Activated CD4-positive, alpha-beta memory T cell treated with anti-CD3 and anti-CD28 coated beads for 36 hours (primary cell): Measurements from ENCODE around the gene UVSSA. TPM values are rescaled to one million over a fixed set of nuclear protein-coding genes. Genes with fewer than 3 reads are reported as not detected.

Source experiments
- CTCF ChIA-PET: fragments of 350-600 bp; sonication (Branson Sonifier 250); formaldehyde crosslinking; loops from one replicate; lab custom pipeline; 2021; ENCODE audit warnings: antibody characterized with exemption, inconsistent platforms; lab: Charles Lee
- POLR2A ChIA-PET: fragments of 350-600 bp; sonication (Branson Sonifier 250); formaldehyde crosslinking; loops from one replicate; lab custom pipeline; 2021; ENCODE audit warnings: antibody characterized with exemption; lab: Charles Lee
- DNase-seq: peaks from one replicate; pipeline ENCODE4 v3.0.0-alpha.2; 2020
- H3K27ac Mint-ChIP-seq: one replicate; pipeline ENCODE4 v1.8.0; 2021; ENCODE audit warnings: mixed read lengths
- H3K27me3 Mint-ChIP-seq: one replicate; pipeline ENCODE4 v1.8.0; 2021; ENCODE audit warnings: mixed read lengths
- H3K36me3 Mint-ChIP-seq: one replicate; pipeline ENCODE4 v1.8.0; 2021; ENCODE audit warnings: mixed read lengths
- H3K4me1 Mint-ChIP-seq: one replicate; pipeline ENCODE4 v1.8.0; 2021; ENCODE audit warnings: low read depth, mixed read lengths
- H3K4me3 Mint-ChIP-seq: one replicate; pipeline ENCODE4 v1.8.0; 2021; ENCODE audit warnings: mild to moderate bottlenecking, mixed read lengths
- H3K9me3 Mint-ChIP-seq: one replicate; pipeline ENCODE4 v1.8.0; 2021; ENCODE audit warnings: mixed read lengths
- intact Hi-C: fragments of 100-400 bp; cut with micrococcal nuclease; formaldehyde crosslinking; loops from one replicate; pipeline ENCODE4 v1.15.1; 2023
- total RNA-seq, 2 experiments: library from RNA; stranded (reverse); gene quantifications; one replicate each; pipeline ENCODE4 v1.2.3, GENCODE V29; 2021

UVSSA gene
- total RNA-seq, 2 experiments from 2014 or later = 20.2 to 21.5 TPM

DNA sequence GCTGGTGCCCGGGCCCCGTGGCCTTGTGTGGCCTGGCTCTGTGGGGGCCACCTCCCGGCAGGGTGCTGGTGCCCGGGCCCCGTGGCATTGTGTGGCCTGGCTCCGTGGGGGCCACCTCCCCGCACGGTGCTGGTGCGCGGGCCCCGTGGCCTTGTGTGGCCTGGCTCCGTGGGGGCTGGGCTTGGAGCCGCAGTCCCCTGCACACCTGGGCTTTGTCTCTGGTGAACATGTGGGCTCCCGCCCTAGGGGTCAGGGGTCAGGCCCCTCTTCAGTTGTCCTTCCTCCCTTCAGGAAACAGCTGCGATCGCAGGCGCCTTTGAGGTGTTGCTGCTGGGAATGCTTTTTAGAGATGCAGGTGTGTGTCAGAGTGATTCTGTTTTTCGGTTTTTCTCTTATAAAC, 17.2 kb downstream of the UVSSA start:
- Mint-ChIP-seq H3K27me3 (no peaks in the 10 kb centered on the region), H3K27ac (no peak overlapping the region), H3K9me3 (no peaks in the 10 kb centered on the region), H3K36me3 (no peaks in the 10 kb centered on the region), H3K4me3 (no peak overlapping the region), H3K4me1 (no peaks in the 10 kb centered on the region)
- ChIA-PET CTCF (interaction anchor here (1.2 kb wide), 1 partner anchor 10 kb away, joined by 4 read pairs; no protein-coding TSS in a partner anchor), POLR2A (no interaction called here)
- intact Hi-C loops = no loop called here
- DNase-seq = no peak

DNA sequence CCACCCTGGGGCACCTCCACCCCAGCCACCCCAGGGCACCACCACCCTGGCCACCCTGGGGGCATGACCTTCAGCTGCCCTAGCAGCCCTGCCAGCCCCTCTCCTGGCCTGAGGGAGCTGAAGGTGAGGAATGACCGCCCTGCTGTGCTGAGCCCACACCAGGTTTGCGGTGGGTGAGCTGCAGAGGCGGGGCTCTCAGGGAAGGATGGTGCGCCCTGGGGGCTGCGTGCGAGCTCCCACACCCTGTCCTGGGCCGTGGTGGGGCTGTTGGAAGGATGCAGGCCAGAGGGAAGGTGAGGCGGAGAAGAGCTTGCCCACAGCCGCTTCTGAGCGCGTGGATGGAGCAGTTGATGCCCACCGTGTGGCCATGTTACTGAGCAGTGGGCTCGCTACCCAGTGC, 17.7 kb downstream of the UVSSA start:
- H3K27ac Mint-ChIP-seq = no peak overlapping the region
- CTCF ChIA-PET = interaction anchor here (1.2 kb wide), 1 partner anchor 10 kb away, joined by 4 read pairs; no protein-coding TSS in a partner anchor
- H3K4me1 Mint-ChIP-seq = no peaks in the 10 kb centered on the region
- intact Hi-C loops = no loop called here
- no peaks in the 10 kb centered on the region for H3K9me3 Mint-ChIP-seq
- no peaks in the 10 kb centered on the region for H3K36me3 Mint-ChIP-seq
- DNase-seq = no peak
- H3K4me3 Mint-ChIP-seq = no peak overlapping the region
- no peaks in the 10 kb centered on the region for H3K27me3 Mint-ChIP-seq
- POLR2A ChIA-PET = no interaction called here

DNA sequence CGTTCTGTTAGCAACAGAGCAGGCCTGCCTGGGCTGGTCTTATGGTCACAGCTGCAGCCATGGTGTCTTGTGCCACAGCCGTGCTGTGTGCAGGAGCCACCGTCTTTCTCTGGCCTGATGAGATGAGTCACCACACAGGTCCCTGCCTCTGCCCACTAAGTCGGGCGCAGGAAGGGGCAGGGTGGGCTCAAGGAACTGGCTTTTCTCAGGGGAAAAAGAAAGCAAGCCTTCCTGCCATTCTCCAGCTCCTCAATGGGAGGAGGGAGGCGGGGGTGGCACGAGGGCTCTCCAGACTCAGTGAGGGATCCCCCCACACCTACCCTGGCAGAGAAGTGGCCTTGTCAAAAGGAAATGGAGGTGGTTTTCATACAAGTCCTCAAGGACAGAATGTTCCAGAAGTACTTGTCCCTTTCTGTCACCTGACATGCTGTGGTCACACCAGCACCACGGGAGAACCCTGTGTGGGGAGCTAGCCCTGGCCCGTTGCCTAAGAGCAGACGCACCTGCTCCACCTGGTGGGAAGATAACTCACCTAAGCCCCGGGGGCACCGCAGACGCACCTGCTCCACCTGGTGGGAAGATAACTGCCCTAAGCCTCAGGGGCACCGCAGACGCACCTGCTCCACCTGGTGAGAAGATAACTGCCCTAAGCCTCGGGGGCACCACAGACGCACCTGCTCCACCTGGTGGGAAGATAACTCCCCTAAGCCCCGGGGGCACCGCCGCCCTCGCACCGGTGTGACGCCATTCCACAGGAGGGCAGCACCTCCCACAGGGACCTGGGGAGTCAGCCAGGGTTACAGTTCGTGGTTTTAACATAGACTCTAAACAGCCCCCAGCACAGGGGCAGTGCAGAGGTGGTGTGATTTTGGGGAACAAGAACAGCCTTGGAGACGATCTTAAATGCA, 18.5 kb downstream of the UVSSA start:
- intact Hi-C loops = no loop called here
- no peak overlapping the region for H3K27ac Mint-ChIP-seq
- no peak for DNase-seq
- H3K9me3 Mint-ChIP-seq = no peaks in the 10 kb centered on the region
- H3K36me3 Mint-ChIP-seq = no peaks in the 10 kb centered on the region
- H3K4me3 Mint-ChIP-seq = no peak overlapping the region
- no peaks in the 10 kb centered on the region for H3K4me1 Mint-ChIP-seq
- CTCF ChIA-PET = interaction anchor here (1.2 kb wide), 1 partner anchor 11 kb away, joined by 4 read pairs; no protein-coding TSS in a partner anchor
- H3K27me3 Mint-ChIP-seq = no peaks in the 10 kb centered on the region
- POLR2A ChIA-PET = no interaction called here

GRCh38 chr4:1366371-1367229, 19.6 kb downstream of the UVSSA start:
- DNase-seq = no peak
- Mint-ChIP-seq H3K36me3 (peaks cover 7% of the 10 kb centered on the region), H3K4me3 (no peak overlapping the region), H3K9me3 (no peaks in the 10 kb centered on the region), H3K4me1 (no peaks in the 10 kb centered on the region), H3K27me3 (no peaks in the 10 kb centered on the region), H3K27ac (no peak overlapping the region)
- ChIA-PET POLR2A (no interaction called here), CTCF (no interaction called here)
- intact Hi-C loops = no loop called here

DNA sequence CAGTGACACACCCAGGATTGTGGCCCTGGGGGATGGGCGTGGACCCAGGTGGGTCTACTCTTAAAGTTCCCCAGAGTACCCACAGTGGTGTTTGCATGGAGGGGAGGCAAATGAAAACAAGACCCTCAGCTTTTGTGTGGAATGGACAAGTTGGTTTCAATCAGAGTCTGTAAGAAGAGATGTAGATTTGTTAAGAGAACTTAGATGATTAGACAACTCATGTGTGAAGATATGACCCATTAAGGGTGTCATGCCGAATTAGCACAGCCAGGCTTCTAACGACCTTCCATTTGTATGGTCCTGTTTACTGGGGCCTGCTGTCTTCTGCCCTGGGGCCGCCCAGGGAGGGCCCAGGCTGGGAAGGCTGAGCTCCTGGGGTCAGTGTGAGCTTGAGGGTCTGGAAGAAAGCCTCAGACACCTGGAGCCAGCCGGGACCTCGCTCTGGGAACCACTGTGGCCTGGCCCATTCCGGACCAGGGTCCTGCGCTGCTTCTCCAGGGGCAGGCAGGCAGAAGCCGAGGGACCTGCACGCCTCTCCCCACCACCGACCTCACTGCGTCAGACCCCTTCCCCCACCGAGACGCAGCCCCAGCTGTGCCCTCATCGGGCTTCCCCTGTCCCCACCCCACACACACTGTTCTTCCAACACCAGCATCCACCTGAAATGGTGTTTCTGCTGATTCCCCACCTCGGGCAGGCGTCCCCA, 20.4 kb downstream of the UVSSA start:
- Mint-ChIP-seq H3K4me1 (no peaks in the 10 kb centered on the region), H3K9me3 (no peaks in the 10 kb centered on the region), H3K27me3 (no peaks in the 10 kb centered on the region), H3K4me3 (no peak overlapping the region), H3K27ac (no peak overlapping the region), H3K36me3 (peaks cover 11% of the 10 kb centered on the region)
- POLR2A ChIA-PET = no interaction called here
- no peak for DNase-seq
- CTCF ChIA-PET = no interaction called here
- intact Hi-C loops = no loop called here

DNA sequence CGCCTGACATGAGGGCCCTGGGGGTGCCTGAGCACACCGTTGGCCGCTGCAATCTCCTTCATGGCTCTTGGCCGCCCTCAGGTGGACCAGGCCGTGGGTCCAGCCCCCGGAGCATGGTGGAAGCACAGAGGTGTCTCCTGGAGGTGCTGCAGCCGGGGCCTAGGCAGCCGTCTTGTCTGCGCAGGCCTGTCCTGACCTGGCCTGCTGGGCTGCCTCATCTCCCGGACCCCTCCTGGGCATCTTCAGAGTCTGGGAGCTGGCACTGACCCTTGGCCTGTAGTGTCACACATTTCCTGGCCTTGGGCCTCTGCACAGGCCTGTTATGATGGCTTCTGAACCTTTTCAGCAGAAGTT, 20.9 kb downstream of the UVSSA start:
- Mint-ChIP-seq H3K4me1 (no peaks in the 10 kb centered on the region), H3K27me3 (no peaks in the 10 kb centered on the region), H3K4me3 (no peak overlapping the region), H3K9me3 (no peaks in the 10 kb centered on the region), H3K27ac (no peak overlapping the region), H3K36me3 (peaks cover 13% of the 10 kb centered on the region)
- ChIA-PET CTCF (no interaction called here), POLR2A (no interaction called here)
- intact Hi-C loops = no loop called here
- no peak for DNase-seq

- peaks cover 13% of the 10 kb centered on the region for H3K36me3 Mint-ChIP-seq
- no peak overlapping the region for H3K4me3 Mint-ChIP-seq
- no peak for DNase-seq
- H3K4me1 Mint-ChIP-seq = no peaks in the 10 kb centered on the region
- CTCF ChIA-PET = no interaction called here
- H3K9me3 Mint-ChIP-seq = no peaks in the 10 kb centered on the region
- POLR2A ChIA-PET = no interaction called here
- intact Hi-C loops = no loop called here
- H3K27ac Mint-ChIP-seq = no peak overlapping the region
- H3K27me3 Mint-ChIP-seq = no peaks in the 10 kb centered on the region
Measured at GRCh38 chr4:1368421-1369090, 21.5 kb downstream of the UVSSA start.

GRCh38 chr4:1369091-1369450, 22.1 kb downstream of the UVSSA start:
- Mint-ChIP-seq H3K4me3 (no peak overlapping the region), H3K4me1 (no peaks in the 10 kb centered on the region), H3K9me3 (no peaks in the 10 kb centered on the region), H3K27ac (no peak overlapping the region), H3K36me3 (peaks cover 13% of the 10 kb centered on the region), H3K27me3 (no peaks in the 10 kb centered on the region)
- DNase-seq = no peak
- ChIA-PET CTCF (no interaction called here), POLR2A (no interaction called here)
- intact Hi-C loops = no loop called here

GRCh38 chr4:1369479-1370079, 22.6 kb downstream of the UVSSA start:
- POLR2A ChIA-PET = no interaction called here
- Mint-ChIP-seq H3K4me1 (no peaks in the 10 kb centered on the region), H3K9me3 (no peaks in the 10 kb centered on the region), H3K4me3 (no peak overlapping the region), H3K27me3 (no peaks in the 10 kb centered on the region), H3K36me3 (peaks cover 13% of the 10 kb centered on the region), H3K27ac (no peak overlapping the region)
- DNase-seq = no peak
- intact Hi-C loops = no loop called here
- CTCF ChIA-PET = no interaction called here

GRCh38 chr4:1370321-1371124, 23.5 kb downstream of the UVSSA start:
- DNase-seq = no peak
- H3K27me3 Mint-ChIP-seq = no peaks in the 10 kb centered on the region
- H3K27ac Mint-ChIP-seq = no peak overlapping the region
- peaks cover 13% of the 10 kb centered on the region for H3K36me3 Mint-ChIP-seq
- POLR2A ChIA-PET = no interaction called here
- H3K4me3 Mint-ChIP-seq = no peak overlapping the region
- CTCF ChIA-PET = no interaction called here
- H3K4me1 Mint-ChIP-seq = no peaks in the 10 kb centered on the region
- intact Hi-C loops = no loop called here
- H3K9me3 Mint-ChIP-seq = no peaks in the 10 kb centered on the region
